Esophagus muscularis mucosa (tissue), 4 donors: ENCODE data around the gene ZNF646.

Experiments
- EP300 ChIP-seq: sonication (generic); formaldehyde crosslinking; IDR thresholded peaks from one replicate; pipeline ENCODE4 v1.6.1; 2017; ENCODE audit warnings: antibody characterized with exemption
- POLR2A ChIP-seq: fragments of 450-650 bp; IDR thresholded peaks from one replicate; pipeline ENCODE4 v1.6.1; 2017; ENCODE audit warnings: antibody characterized with exemption, moderate library complexity, mild to moderate bottlenecking, low read depth
- TF ChIP-seq, protein P1 (sequence below), 3 experiments: fragments of 200-600 bp in 2 of 3; fragments of 450-650 bp in 1 of 3; sonication (generic) in 2 of 3; IDR thresholded peaks; one replicate each; pipeline ENCODE4 v1.5.1; 2017 to 2019; ENCODE audit warnings: antibody characterized with exemption in 3 of 3, mild to moderate bottlenecking in 2 of 3, moderate library complexity in 1 of 3

DNA sequence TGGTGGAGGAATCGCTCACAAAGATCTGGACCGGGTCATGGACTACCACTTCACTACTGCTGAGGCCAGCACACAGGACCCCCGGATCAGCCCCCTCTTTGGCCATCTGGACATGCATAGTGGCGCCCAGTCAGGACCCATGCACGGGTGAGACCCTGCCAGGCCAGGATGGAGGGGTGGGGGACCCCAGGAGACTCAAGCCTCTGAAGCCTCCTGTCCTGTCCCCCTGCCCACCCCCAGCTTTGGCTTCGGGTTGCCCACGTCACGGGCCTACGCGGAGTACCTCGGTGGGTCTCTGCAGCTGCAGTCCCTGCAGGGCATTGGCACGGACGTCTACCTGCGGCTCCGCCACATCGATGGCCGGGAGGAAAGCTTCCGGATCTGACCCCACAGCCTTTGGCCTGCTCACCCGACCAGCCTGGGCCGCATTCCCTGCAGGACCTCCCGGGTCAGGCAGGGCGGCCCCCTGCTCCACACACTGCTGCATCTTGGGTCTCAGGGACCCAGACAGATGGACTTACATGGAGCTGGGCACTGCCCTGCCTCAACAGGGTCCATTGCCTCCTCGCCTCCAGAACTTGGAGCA, 37.8 kb downstream of the ZNF646 start:
- TF ChIP-seq EP300 (no peak), POLR2A (no peak)
- TF ChIP-seq, protein P1, sequence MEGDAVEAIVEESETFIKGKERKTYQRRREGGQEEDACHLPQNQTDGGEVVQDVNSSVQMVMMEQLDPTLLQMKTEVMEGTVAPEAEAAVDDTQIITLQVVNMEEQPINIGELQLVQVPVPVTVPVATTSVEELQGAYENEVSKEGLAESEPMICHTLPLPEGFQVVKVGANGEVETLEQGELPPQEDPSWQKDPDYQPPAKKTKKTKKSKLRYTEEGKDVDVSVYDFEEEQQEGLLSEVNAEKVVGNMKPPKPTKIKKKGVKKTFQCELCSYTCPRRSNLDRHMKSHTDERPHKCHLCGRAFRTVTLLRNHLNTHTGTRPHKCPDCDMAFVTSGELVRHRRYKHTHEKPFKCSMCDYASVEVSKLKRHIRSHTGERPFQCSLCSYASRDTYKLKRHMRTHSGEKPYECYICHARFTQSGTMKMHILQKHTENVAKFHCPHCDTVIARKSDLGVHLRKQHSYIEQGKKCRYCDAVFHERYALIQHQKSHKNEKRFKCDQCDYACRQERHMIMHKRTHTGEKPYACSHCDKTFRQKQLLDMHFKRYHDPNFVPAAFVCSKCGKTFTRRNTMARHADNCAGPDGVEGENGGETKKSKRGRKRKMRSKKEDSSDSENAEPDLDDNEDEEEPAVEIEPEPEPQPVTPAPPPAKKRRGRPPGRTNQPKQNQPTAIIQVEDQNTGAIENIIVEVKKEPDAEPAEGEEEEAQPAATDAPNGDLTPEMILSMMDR (IDR thresholded peaks at IDR 0.05): no peak
